SK-N-SH treated with all-trans-retinoic acid at 6 μM for 48 hours (cell line): ENCODE measurements around the gene HDAC8.

Experiments
- ATAC-seq: fragments of 200-7000 bp; cut with Tn5 transposase; 3 replicates; pipeline ENCODE4 v1.9.1; 2020; ENCODE audit warnings: mild to moderate bottlenecking, moderate library complexity
- ARNTL ChIP-seq: fragments of 450-650 bp; formaldehyde crosslinking; IDR thresholded peaks from 2 replicates; pipeline ENCODE4 v1.5.0; 2020; ENCODE audit warnings: low read depth, mild to moderate bottlenecking, moderate library complexity, borderline replicate concordance
- CSDC2 ChIP-seq: fragments of 250-450 bp; sonication (Bioruptor Pico); IDR thresholded peaks from 2 replicates; pipeline ENCODE4 v1.5.0; 2020; ENCODE audit warnings: mild to moderate bottlenecking, moderate library complexity
- ESRRG ChIP-seq: fragments of 250-450 bp; sonication (Bioruptor Pico); IDR thresholded peaks from 2 replicates; pipeline ENCODE4 v1.6.1; 2021; ENCODE audit warnings: mild to moderate bottlenecking
- GLIS3 ChIP-seq: fragments of 250-450 bp; sonication (Bioruptor Pico); IDR thresholded peaks from 2 replicates; pipeline ENCODE4 v1.5.0; 2020; ENCODE audit warnings: mild to moderate bottlenecking, moderate library complexity
- ISL1 ChIP-seq: fragments of 250-450 bp; sonication (Bioruptor Pico); IDR thresholded peaks from 2 replicates; pipeline ENCODE4 v2.1.2; 2022; ENCODE audit warnings: mild to moderate bottlenecking, moderate library complexity
- OSR1 ChIP-seq: fragments of 250-450 bp; sonication (Bioruptor Pico); IDR thresholded peaks from 2 replicates; pipeline ENCODE4 v1.8.0; 2022; ENCODE audit warnings: moderate library complexity, mild to moderate bottlenecking, inconsistent platforms
- PPARA ChIP-seq: fragments of 250-450 bp; sonication (Bioruptor Pico); IDR thresholded peaks from 2 replicates; pipeline ENCODE4 v1.5.0; 2020; ENCODE audit warnings: mild to moderate bottlenecking, borderline replicate concordance
- RARB ChIP-seq: fragments of 250-450 bp; sonication (Bioruptor Pico); IDR thresholded peaks from 2 replicates; pipeline ENCODE4 v1.8.0; 2021; ENCODE audit warnings: mild to moderate bottlenecking, moderate library complexity
- SNAI2 ChIP-seq: fragments of 250-450 bp; sonication (Bioruptor Pico); IDR thresholded peaks from 2 replicates; pipeline ENCODE4 v1.5.0; 2020; ENCODE audit warnings: mild to moderate bottlenecking, moderate library complexity
- TCF4 ChIP-seq: fragments of 250-450 bp; sonication (Bioruptor Pico); IDR thresholded peaks from 2 replicates; pipeline ENCODE4 v1.8.0; 2021; ENCODE audit warnings: mild to moderate bottlenecking, moderate library complexity, borderline replicate concordance
- TOX ChIP-seq: fragments of 250-450 bp; sonication (Bioruptor Pico); IDR thresholded peaks from 2 replicates; pipeline ENCODE4 v1.8.0; 2021; ENCODE audit warnings: mild to moderate bottlenecking, moderate library complexity, borderline replicate concordance
- ZC3H10 ChIP-seq: fragments of 250-450 bp; sonication (Bioruptor Pico); IDR thresholded peaks from 2 replicates; pipeline ENCODE4 v1.5.1; 2021; ENCODE audit warnings: mild to moderate bottlenecking, moderate library complexity
- ZFP3 ChIP-seq: fragments of 250-450 bp; sonication (Bioruptor Pico); IDR thresholded peaks from 2 replicates; pipeline ENCODE4 v1.5.0; 2020; ENCODE audit warnings: mild to moderate bottlenecking, moderate library complexity
- ZFP30 ChIP-seq: fragments of 450-650 bp; formaldehyde crosslinking; IDR thresholded peaks from 2 replicates; pipeline ENCODE4 v1.5.0; 2022; ENCODE audit warnings: mild to moderate bottlenecking, moderate library complexity
- ZNF565 ChIP-seq: fragments of 450-650 bp; formaldehyde crosslinking; conservative IDR thresholded peaks from 2 replicates; pipeline ENCODE4 v1.5.0; 2020; ENCODE audit warnings: low read depth, mild to moderate bottlenecking, moderate library complexity
- ZNF8 ChIP-seq: fragments of 450-650 bp; formaldehyde crosslinking; IDR thresholded peaks from 2 replicates; pipeline ENCODE4 v1.5.0; 2020; ENCODE audit warnings: mild to moderate bottlenecking, moderate library complexity
- TF ChIP-seq, protein P1 (sequence below): fragments of 250-450 bp; sonication (Bioruptor Pico); IDR thresholded peaks from 2 replicates; pipeline ENCODE4 v1.5.0; 2020; ENCODE audit warnings: mild to moderate bottlenecking, moderate library complexity
- TF ChIP-seq, protein P2 (sequence below): fragments of 250-450 bp; sonication (Bioruptor Pico); IDR thresholded peaks from 2 replicates; pipeline ENCODE4 v1.5.1; 2020; ENCODE audit warnings: low read depth, mild to moderate bottlenecking, moderate library complexity
- TF ChIP-seq, protein P3 (sequence below): fragments of 250-450 bp; sonication (Bioruptor Pico); IDR thresholded peaks from 2 replicates; pipeline ENCODE4 v1.8.0; 2021; ENCODE audit warnings: low read depth, mild to moderate bottlenecking, moderate library complexity, borderline replicate concordance
- TF ChIP-seq, protein P4 (sequence below): fragments of 250-450 bp; sonication (Bioruptor Pico); IDR thresholded peaks from 2 replicates; pipeline ENCODE4 v1.8.0; 2020; ENCODE audit warnings: mild to moderate bottlenecking, moderate library complexity, borderline replicate concordance
- TF ChIP-seq, protein P5 (sequence below): fragments of 250-450 bp; sonication (Bioruptor Pico); IDR thresholded peaks from 2 replicates; pipeline ENCODE4 v1.5.1; 2021; ENCODE audit warnings: mild to moderate bottlenecking, moderate library complexity

Gene HDAC8

DNA sequence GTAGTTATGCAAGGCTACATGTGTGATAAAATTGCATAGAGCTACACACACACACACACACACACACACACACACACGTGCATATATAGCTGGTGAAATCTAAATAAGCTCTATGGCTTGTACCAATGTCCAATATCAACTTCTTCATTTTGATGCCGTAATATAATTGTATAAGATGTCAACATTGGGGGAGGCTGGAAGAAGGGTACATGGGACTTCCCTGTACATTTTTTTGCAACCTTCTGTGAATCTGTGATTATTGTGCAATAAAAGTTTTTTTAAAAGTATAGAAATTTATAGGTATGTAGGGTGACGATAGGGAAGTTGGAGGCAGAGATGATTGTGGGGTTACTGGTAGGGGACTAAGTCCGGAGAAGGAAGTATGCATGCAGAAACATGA, 105.5 kb downstream of the HDAC8 start:
- no peak for ATAC-seq
- TF ChIP-seq, protein P1, sequence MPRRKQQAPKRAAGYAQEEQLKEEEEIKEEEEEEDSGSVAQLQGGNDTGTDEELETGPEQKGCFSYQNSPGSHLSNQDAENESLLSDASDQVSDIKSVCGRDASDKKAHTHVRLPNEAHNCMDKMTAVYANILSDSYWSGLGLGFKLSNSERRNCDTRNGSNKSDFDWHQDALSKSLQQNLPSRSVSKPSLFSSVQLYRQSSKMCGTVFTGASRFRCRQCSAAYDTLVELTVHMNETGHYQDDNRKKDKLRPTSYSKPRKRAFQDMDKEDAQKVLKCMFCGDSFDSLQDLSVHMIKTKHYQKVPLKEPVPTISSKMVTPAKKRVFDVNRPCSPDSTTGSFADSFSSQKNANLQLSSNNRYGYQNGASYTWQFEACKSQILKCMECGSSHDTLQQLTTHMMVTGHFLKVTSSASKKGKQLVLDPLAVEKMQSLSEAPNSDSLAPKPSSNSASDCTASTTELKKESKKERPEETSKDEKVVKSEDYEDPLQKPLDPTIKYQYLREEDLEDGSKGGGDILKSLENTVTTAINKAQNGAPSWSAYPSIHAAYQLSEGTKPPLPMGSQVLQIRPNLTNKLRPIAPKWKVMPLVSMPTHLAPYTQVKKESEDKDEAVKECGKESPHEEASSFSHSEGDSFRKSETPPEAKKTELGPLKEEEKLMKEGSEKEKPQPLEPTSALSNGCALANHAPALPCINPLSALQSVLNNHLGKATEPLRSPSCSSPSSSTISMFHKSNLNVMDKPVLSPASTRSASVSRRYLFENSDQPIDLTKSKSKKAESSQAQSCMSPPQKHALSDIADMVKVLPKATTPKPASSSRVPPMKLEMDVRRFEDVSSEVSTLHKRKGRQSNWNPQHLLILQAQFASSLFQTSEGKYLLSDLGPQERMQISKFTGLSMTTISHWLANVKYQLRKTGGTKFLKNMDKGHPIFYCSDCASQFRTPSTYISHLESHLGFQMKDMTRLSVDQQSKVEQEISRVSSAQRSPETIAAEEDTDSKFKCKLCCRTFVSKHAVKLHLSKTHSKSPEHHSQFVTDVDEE (CRISPR knock-in tag): no peak
- TF ChIP-seq, protein P2, sequence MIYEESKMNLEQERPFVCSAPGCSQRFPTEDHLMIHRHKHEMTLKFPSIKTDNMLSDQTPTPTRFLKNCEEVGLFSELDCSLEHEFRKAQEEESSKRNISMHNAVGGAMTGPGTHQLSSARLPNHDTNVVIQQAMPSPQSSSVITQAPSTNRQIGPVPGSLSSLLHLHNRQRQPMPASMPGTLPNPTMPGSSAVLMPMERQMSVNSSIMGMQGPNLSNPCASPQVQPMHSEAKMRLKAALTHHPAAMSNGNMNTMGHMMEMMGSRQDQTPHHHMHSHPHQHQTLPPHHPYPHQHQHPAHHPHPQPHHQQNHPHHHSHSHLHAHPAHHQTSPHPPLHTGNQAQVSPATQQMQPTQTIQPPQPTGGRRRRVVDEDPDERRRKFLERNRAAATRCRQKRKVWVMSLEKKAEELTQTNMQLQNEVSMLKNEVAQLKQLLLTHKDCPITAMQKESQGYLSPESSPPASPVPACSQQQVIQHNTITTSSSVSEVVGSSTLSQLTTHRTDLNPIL (CRISPR knock-in tag): no peak
- TF ChIP-seq SNAI2 (CRISPR knock-in tag) (no peak), ZFP30 (CRISPR knock-in tag) (no peak)
- TF ChIP-seq, protein P3, sequence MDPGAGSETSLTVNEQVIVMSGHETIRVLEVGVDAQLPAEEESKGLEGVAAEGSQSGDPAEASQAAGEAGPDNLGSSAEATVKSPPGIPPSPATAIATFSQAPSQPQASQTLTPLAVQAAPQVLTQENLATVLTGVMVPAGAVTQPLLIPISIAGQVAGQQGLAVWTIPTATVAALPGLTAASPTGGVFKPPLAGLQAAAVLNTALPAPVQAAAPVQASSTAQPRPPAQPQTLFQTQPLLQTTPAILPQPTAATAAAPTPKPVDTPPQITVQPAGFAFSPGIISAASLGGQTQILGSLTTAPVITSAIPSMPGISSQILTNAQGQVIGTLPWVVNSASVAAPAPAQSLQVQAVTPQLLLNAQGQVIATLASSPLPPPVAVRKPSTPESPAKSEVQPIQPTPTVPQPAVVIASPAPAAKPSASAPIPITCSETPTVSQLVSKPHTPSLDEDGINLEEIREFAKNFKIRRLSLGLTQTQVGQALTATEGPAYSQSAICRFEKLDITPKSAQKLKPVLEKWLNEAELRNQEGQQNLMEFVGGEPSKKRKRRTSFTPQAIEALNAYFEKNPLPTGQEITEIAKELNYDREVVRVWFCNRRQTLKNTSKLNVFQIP (CRISPR knock-in tag): no peak

DNA sequence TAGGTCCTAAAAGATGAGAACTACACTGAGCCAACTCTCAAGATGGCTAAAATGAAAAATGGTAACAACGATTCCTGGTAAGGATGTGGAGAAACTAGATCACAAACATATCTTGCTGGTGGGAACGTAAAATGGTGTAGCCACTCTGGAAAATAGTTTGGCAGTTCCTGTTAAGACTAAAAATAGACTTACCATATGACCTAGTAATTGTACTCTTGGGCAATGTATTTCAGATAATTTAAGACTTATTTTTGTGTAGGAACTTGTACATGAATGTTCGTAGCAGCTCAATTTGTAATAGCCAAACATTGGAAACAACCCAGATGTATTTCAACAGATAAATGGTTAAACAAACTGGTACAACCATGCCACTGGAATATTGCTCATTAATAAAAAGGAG, 106.2 kb downstream of the HDAC8 start:
- ATAC-seq: no peak
- TF ChIP-seq ZNF565 (CRISPR knock-in tag): no peak
- no peak for TF ChIP-seq GLIS3
- no peak for TF ChIP-seq ZFP3
- TF ChIP-seq ZNF8: no peak
- TF ChIP-seq OSR1 (CRISPR knock-in tag): no peak
- TF ChIP-seq TCF4 (CRISPR knock-in tag): no peak
- no peak for TF ChIP-seq TOX (CRISPR knock-in tag)
- no peak for TF ChIP-seq ESRRG (CRISPR knock-in tag)
- no peak for TF ChIP-seq RARB (CRISPR knock-in tag)
- TF ChIP-seq PPARA: no peak
- no peak for TF ChIP-seq ZC3H10 (CRISPR knock-in tag)
- TF ChIP-seq, protein P4, sequence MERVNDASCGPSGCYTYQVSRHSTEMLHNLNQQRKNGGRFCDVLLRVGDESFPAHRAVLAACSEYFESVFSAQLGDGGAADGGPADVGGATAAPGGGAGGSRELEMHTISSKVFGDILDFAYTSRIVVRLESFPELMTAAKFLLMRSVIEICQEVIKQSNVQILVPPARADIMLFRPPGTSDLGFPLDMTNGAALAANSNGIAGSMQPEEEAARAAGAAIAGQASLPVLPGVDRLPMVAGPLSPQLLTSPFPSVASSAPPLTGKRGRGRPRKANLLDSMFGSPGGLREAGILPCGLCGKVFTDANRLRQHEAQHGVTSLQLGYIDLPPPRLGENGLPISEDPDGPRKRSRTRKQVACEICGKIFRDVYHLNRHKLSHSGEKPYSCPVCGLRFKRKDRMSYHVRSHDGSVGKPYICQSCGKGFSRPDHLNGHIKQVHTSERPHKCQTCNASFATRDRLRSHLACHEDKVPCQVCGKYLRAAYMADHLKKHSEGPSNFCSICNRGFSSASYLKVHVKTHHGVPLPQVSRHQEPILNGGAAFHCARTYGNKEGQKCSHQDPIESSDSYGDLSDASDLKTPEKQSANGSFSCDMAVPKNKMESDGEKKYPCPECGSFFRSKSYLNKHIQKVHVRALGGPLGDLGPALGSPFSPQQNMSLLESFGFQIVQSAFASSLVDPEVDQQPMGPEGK (CRISPR knock-in tag): no peak
- TF ChIP-seq, protein P5, sequence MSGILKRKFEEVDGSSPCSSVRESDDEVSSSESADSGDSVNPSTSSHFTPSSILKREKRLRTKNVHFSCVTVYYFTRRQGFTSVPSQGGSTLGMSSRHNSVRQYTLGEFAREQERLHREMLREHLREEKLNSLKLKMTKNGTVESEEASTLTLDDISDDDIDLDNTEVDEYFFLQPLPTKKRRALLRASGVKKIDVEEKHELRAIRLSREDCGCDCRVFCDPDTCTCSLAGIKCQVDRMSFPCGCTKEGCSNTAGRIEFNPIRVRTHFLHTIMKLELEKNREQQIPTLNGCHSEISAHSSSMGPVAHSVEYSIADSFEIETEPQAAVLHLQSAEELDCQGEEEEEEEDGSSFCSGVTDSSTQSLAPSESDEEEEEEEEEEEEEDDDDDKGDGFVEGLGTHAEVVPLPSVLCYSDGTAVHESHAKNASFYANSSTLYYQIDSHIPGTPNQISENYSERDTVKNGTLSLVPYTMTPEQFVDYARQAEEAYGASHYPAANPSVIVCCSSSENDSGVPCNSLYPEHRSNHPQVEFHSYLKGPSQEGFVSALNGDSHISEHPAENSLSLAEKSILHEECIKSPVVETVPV (CRISPR knock-in tag): no peak
- TF ChIP-seq, protein P2 (CRISPR knock-in tag): no peak
- no peak for TF ChIP-seq ISL1 (CRISPR knock-in tag)
- TF ChIP-seq ZFP30 (CRISPR knock-in tag): no peak
- TF ChIP-seq, protein P1 (CRISPR knock-in tag): no peak
- no peak for TF ChIP-seq CSDC2
- no peak for TF ChIP-seq ARNTL
